Stimulated activated CD4-positive, alpha-beta T cell treated with anti-CD3 and anti-CD28 coated beads, Interleukin-12 subunit alpha, Interleukin-12 subunit beta, amount 100 ng/mL, for 24 hours (primary cell): ENCODE data around the gene ADCY3.
"Not testable (repeated sequence)": the region's sequence is repeated elsewhere in the genome, so short reads cannot be mapped to it uniquely, and the experiment has no call there.

Experiments used
- DNase-seq, 2 experiments: peaks; one replicate each; pipeline ENCODE4 v3.0.0-alpha.2; 2020; ENCODE audit warnings: low read depth in 2 of 2

The ADCY3 gene

DNA sequence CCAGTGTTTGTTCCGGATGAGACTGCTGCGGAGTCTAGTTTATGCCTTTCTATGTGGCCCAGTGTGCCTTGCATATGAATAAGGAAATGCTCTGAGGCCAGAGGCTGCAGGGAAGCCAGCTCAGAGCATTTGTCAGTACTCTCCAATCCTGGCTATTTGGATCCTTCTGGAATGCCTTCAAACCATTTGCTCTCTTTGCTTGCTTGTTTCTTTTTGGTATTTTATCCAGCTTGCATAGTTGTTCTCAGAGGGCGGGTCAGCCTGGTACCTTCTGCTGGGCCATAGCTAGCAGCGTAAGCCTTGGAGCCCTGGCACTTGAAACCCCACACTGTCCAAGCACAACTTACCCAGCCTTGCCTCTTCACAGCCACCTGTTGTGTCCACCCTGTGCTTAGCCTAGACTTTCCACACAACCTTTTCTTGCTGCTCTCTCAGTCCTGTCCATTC lies 106.3 kb downstream of the ADCY3 start:
- DNase-seq: no peak

DNA sequence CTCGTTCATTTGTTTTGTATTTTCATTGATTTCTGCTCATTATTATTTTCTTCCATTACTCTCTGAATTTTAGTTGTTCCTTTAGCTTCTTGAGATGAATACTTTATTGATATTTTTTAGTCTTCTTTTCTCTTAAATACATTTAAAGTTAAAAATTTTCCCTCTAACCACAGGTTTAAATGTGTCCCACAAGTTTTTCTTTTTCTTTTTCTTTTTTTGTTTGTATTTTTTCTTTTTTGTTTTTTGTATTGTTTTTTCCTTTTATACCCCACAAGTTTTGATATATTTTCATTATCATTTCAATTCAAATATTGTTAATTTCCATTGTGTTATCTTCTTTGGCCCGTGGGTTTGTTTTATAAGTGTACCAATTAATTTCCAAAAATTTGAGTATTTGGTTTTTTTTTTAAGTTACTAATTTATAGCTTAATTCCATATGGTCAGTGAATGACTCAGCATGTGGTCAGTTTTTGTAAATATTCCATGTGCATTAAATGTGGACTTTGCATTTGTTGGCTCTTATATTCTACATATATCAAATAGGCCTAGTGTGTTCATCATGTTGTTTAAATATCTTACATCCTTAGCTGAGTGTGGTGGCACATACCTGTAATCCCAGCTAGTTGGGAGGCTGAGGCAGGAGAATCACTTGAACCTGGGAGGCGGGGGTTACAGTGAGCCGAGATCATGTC lies 110.6 kb downstream of the ADCY3 start:
- DNase-seq: no peak

DNA sequence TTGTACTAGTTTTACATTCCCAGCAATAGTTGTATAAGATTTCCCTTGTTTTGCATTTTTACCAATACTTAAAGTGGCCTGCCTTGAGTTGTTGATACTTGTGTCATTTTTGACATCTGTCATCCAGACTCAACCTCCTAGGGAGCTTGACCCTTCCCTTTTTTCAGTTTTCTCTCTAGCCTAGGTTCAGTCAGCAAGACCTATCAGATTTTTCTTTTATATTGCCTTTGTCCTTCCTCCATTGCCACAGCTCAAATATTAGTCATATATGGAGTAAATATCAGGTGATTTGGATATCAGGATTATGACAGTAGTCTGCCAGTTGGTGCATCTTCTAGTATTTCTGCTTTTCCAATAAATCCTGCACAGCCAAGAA lies 113.4 kb downstream of the ADCY3 start:
- DNase-seq: no peak

DNA sequence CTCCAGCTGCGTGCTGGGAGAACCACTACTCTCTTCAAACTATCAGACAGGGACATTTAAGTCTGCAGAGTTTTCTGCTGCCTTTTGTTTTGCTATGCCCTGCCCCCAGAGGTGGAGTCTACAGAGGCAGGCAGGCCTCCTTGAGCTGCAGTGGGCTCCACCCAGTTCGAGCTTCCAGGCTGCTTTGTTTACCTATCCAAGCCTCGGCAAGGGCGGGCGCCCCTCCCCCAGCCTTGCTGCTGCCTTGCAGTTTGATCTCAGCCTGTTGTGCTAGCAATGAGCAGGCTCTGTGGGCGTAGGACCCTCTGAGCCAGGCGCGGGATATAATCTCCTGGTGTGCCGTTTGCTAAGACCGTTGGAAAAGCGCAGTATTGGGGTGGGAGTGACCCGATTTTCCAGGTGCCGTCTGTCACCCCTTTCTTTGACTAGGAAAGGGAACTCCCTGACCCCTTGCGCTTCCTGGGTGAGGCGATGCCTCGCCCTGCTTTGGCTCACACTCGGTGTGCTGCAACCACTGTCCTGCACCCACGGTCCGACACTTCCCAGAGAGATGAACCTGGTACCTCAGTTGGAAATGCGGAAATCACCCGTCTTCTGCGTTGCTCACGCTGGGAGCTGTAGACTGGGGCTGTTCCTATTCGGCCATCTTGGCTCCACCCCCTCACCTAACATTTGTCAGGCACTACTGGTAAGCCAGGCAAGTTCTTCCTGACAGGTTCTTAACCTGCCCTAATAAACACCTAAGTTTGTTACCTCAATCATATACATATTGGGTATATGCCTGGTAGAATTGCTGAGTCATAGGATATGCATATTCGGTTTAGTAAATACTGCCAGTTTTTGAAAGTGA lies 114.0 kb downstream of the ADCY3 start:
- not testable (repeated sequence) for DNase-seq

DNA sequence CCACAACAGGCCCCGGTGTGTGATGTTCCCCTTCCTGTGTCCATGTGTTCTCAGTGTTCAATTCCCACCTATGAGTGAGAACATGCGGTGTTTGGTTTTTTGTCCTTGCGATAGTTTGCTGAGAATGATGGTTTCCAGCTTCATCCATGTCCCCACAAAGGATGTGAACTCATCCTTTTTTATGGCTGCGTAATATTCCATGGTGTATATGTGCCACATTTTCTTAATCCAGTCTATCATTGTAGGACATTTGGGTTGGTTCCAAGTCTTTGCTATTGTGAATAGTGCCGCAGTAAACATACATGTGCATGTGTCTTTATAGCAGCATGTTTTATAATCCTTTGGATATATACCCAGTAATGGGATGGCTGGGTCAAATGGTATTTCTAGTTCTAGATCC lies 119.5 kb downstream of the ADCY3 start:
- DNase-seq: not testable (repeated sequence)

DNA sequence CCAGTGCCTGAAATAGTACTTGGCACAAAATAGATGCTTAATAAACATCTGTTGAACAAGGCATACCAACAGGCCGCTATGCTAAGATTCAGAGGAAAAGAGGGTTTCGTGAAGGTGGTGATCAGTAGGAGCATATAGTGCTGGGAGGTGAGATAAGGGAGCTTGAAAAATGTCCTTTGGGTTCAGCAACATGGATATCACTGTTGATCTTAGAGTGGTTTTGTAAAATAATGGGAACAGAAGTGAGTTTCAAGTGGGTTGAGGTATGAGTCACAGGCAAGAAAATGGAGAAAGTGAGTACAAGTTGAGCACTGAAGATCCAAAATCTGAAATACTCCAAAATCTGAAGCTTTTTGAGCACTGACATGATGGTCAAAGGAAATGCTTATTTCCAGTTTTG lies 122.4 kb downstream of the ADCY3 start:
- no peak for DNase-seq

DNA sequence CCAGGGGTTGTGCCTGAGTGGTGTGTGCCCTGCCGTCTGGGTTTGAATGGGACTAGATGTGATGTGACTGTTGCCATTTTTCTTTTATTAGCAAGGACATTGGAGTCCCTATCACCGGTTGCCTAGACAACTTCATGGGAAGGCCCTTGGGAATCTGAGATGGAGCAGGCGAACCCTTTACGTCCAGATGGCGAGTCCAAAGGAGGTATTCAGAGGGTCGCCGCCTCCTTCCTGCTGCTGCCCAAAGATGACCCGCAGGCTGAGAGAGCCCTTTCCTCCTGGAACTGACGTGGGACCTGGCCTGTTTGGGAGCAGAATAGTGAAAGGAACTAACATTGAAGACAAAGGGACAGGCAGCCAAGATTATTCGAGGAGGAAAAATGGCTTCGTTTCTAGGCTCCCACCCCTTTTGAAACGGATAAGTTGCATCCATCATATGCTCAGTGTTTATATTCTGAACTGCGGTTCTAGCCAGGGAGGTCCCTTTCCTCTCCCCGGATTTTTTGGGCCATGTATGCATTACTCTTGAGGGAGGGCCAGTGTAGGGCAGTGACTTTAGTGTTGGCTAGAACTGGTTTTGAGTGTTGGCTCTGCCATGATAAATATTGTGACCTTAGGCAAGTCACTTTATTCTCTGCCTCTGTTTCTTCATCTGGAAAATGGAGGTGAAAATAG lies 126.1 kb downstream of the ADCY3 start:
- peak in 1 of 2 experiments; percentile 8 for DNase-seq

DNA sequence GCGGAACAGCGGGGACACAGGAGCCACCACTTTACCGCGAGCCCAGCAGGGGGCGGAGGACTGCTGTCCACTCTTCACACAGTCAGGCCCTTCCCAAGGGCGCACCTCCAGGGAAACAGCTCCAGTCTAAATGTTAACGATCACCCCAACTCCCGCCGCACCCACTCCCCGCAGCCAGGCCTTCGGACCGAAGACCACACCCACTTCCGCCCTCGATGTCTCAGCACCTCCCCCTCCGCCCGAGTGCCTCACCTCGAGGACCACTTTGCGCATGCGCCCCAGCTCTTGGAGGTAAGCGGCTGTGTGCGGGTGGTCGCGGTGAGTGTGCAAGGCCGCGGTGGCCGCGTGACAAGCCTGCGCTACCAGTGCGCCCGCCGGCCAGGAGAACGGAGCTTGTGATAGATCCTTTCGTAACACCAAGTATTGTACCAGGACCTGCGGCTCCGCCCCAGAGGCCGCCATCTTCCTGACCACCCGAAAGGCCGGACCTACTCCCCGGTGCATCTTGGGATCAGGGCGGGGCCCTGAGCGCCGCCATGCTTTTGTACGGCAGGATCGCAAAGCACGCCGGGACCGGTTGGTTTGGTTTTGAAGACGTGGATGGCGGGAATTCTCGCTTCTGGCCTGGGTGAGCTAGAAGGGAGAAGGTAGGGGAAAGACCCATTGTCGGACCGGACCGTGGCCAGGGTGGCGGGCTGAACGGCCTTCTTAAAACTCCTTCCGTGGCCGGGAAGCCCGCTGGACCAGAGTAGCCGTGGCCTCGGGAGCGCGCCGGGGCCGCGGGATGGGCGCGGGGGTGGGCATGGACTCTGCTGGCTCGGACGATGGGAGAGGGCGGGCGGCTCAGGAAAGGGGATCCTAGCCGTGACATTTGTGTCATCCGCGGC lies 126.9 kb downstream of the ADCY3 start, which contains the start of the genes CENPO and PTRHD1:
TSS of gene CENPO (plus strand) at position 552 of the 887 bp plus-strand sequence. CDS start 495 bp downstream, outside the sequence.
TSS of gene PTRHD1 (minus strand) at position 518 of the 887 bp plus-strand sequence. CDS start at position 504, 14 bp downstream.
- peak; percentile 87 to 93 for DNase-seq

DNA sequence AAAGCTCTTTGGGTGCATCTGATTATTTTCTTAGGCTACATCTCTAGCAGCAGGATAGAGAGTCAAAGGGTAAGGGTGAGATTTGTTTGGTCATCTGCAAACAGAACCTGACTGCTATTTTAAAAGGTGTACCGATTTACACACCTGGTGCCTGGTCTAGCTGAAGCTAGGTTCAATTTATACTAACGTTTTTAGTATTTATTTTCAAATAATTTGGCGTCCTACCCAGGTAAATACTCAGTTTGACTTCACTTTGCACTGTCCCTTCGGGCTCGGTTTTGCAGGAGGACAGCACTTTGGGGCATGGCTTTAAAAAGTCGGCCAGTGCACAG lies 127.5 kb downstream of the ADCY3 start:
- DNase-seq: no peak

DNA sequence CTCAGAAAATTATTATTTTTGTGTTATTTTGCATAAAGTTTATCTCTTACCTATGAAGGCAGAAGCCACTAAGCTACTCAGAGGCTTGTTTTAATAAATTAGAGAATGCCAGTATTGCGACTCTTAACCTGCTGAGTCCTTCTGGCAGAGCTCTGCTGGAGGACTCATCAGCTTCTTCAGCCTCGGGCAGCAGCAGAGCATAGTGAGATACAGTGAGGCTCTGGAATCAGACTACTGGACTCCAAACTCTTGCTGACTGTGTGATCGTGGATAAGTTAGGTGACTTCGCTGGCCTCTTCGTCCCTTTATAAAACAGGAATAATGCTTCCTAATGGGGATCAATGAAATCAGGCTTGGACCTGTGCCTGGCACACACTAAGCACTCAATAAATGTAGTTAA lies 128.6 kb downstream of the ADCY3 start:
- DNase-seq: no peak

DNA sequence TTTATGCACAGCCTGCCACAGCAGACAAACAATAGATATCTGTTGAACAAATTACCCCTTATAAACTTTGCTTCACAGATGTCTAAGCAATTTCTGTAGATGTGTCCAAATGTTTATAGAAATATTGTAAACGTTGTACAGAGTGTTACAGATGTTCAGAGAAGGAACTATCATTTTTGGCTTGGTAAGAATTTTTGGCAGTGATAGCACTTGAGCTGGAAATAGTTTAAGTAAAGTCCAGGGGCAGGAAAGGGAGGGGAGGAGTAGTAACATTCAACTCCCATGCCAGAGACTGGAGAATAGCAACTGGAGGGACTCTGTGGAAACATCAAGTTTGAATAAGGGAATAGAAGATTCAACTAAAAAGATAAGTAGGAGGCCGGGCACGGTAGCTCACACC lies 131.2 kb downstream of the ADCY3 start:
- no peak for DNase-seq

DNA sequence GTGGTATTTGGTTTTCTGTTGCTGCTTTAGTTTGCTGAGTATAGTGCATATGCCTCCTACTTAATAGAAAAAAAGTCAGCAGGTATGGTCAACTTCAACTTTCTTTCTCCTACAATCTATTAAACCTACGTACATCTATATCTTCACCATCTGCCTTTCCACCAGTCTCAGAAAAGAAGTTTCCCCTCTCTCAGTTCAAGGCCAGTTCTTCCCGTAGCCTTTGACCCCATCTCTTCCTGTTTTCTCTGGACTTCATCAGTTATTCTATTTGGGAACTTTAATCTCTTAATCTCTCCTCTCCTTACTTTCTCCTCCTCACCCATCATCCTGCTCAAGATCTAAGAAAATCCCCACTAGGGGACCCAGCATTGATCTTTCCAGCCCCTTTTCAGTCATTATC lies 132.5 kb downstream of the ADCY3 start:
- no peak for DNase-seq

DNA sequence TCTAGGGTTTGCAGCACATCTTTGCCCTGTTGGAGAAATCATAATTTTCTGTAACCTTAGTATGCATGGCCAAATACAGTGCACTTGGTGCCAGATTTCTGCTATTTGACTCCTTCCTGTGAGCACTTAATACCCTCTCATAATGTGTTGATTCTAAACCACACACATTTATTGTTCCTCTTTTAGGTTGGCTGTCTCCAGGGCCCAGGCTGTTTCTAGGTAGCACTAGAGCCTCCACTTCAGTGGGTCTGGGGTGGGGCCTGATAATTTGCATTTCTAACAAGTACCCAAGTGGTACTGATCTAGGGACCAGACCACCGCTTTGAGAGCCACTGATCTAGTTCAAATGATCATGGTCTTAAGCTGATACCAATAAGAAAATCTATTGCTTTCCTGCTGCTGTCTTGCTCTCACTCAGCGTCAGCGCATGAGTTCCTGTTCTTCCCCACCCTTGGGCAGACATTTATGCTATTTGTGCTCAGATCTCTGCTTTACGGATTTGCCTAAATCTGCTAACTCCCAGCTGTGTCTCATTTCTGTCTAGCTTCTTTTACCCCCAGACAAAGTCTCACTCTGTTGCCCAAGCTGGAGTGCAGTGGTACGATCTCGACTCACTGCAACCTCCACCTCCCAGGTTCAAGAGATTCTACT lies 134.2 kb downstream of the ADCY3 start:
- no peak for DNase-seq

DNA sequence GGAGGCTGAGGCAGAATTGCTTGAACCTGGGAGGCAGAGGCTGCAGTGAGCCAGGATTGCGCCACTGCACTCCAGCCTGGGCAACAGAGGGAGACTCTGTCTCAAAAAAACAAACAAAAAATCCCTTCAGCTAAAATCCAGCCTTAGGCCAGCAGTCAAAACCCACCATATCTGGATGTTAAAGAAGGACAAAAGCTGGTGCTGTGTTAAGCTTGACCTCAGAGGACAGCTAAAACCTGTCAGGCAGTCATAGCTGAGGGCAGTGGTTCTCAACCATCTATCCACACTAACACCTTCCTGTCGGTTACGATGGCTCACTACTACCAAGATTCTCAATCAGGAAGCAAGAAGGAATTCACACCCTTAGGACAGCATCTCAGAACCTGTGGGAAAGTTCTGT lies 136.4 kb downstream of the ADCY3 start:
- DNase-seq: no peak

DNA sequence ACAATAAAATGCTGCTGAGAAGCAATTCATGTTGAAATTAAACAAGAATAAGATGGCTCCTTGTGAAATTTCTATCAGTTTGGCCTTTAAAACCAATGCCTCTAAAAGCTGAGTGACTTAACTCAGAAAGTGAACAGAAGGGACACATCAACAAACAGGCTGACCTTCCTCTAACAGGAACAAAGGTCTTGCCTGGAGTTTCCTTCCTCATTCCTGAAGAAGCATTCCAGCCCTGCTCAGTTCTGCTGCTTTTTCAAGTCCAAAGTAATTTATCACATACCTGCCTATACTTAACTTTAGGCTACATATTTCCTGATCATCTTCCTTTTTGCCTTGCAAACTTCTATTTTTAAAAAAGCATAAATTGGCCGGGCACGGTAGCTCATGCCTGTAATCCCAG lies 140.9 kb downstream of the ADCY3 start:
- DNase-seq: no peak

DNA sequence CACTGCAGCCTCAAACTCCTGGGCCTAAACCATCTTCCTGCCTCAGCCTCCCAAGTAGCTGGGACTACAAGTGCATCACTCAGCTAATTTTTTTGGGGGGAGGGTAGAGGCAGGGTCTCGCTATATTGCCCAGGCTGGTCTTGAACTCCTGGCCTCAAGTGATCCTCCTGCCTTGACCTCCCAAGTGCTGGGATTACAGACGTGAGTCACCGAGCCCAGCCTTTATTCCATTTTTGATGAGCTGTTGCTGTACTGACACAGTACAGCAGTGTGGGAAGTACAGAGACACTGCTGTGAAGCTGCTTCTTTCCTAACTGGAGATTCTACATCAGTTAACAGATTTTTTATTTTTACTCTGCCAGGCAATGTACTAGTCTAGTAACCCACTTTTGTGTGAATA lies 145.7 kb downstream of the ADCY3 start:
- DNase-seq: no peak

DNA sequence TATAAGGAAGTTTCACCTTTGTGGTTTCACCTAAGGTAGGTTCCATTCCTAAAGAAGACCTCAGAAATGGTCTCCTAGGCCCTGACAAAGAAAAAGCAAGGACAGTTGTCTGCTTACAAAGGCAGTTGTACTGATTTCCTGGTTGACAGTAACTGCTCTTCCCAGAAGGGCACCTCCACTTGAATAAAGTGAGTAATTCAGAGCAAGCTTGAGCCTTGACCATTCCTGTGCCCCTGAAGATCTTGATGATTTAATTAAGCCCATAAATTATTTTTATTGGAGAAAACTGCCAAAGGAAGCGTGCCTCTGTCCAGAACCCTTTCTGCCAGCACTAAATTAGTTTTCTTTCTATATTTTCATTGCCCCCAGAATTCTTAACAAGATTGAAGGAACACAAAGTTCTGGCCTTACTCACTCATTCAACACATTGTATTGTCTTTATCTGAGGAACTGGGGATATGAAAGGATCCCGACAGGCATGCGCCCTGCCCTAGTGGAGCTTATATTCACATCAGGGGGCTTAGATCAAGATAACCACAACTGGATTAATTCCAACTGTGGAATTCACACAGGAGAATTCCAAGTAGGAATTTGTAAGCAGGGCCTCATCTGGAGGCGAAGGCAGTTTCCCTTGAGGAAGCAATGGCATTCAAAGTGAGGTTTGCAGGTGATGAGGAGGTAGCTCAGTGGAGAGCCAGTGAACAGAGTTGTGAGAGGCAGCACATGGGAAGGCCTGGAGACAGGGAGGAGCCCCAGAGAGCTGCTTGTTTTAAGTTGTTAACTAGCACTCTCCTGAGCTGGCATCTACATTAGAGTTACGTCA lies 148.1 kb downstream of the ADCY3 start:
- no peak for DNase-seq

DNA sequence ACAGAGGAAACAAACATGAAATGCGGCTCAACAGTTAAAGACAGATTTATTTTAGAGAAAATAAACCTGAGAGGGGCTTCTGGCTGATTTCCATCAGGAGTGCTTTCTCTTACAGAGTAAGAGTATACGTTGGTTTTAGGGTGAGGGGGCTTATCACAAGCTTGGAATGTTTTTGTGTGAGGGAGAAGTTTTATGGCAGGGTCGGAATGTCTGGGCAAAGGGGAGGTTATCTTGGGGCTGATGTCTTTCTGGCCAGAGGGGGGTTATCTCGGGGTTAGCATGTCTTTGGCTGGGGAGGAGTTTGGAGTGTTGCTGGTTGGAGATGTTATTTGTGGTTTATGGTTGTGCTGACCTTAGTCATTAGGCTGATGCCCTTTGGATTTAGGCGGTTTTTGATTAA lies 149.0 kb downstream of the ADCY3 start:
- DNase-seq: no peak
